ENCODE measurements around the gene FNDC3B.

- no peak for TF ChIP-seq CTCF (IDR thresholded peaks at IDR 0.05)
- TF ChIP-seq EZH2 (IDR thresholded peaks at IDR 0.05) = no peak
- no peak for TF ChIP-seq EZH2phosphoT487 (IDR thresholded peaks at IDR 0.05)
These were observed 320.6 kb downstream of the FNDC3B start for GRCh38 chr3:172359996-172360395.

All from neural progenitor cell (in vitro differentiated cells).